Hepatic stellate cell (primary cell): Measurements from ENCODE around the gene CCDC9.
"Not testable (repeated sequence)": the region's sequence is repeated elsewhere in the genome, so short reads cannot be mapped to it uniquely, and the experiment has no call there.

Source experiments
- DNase-seq: peaks from one replicate; pipeline ENCODE4 v3.0.0; 2011; ENCODE audit warnings: low spot score

Gene CCDC9

GRCh38 chr19:47300867-47301266, 44.5 kb downstream of the CCDC9 start:
- DNase-seq = not testable (repeated sequence)

- no peak for DNase-seq
These were observed 45.9 kb downstream of the CCDC9 start for GRCh38 chr19:47302249-47302648.

- no peak for DNase-seq
These were observed 47.6 kb downstream of the CCDC9 start for GRCh38 chr19:47303966-47304365.

GRCh38 chr19:47305309-47305751, 49.0 kb downstream of the CCDC9 start:
- peak; percentile 86 for DNase-seq

- no peak for DNase-seq
These were observed 50.0 kb downstream of the CCDC9 start for GRCh38 chr19:47306303-47306702.

- peak; percentile 32 for DNase-seq
These were observed 52.7 kb downstream of the CCDC9 start for GRCh38 chr19:47309038-47309437.

GRCh38 chr19:47309608-47310007, 53.3 kb downstream of the CCDC9 start, which contains the start of gene C5AR1:
TSS of gene C5AR1 (plus strand) at chr19:47309861. CDS start at chr19:47309896, 35 bp downstream.
- peak; percentile 25 for DNase-seq

GRCh38 chr19:47310323-47310722, 54.0 kb downstream of the CCDC9 start:
- DNase-seq = no peak

GRCh38 chr19:47310819-47311218, 54.5 kb downstream of the CCDC9 start:
- no peak for DNase-seq

GRCh38 chr19:47312366-47313006, 56.2 kb downstream of the CCDC9 start:
- no peak for DNase-seq

- DNase-seq = no peak
These were observed 57.5 kb downstream of the CCDC9 start for GRCh38 chr19:47313754-47314295.

GRCh38 chr19:47315125-47315821, 58.9 kb downstream of the CCDC9 start:
- DNase-seq = peak; percentile 93

GRCh38 chr19:47316513-47316912, 60.2 kb downstream of the CCDC9 start:
- DNase-seq = no peak

- DNase-seq = no peak
These were observed 63.9 kb downstream of the CCDC9 start for GRCh38 chr19:47319923-47320871.
